Left forelimb (tissue), 1 donor: ENCODE measurements around the gene OR1F1.

Experiments
- DNase-seq: peaks from one replicate; pipeline ENCODE4 v3.0.0-alpha.2; 2018; ENCODE audit warnings: low spot score

The OR1F1 gene

DNA sequence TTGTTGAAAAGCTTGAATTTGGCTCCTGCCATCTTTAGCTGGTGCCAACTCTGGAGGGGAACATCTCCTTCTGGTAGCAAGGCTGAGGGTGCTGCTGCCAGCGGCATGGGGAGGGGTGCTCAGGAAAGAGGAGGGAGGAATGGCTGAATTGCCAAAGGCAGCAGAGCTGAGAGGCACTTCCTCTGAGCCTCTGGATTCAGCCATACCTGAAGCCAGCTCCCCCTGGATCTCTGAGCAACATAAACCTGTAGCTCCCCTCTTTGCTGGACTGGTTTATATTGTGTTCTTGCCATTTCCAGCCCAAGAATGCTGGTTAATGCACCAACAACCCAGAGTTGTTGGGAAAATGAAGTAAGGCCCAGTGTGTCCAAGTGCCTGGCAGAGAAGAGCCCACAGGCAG, 61.0 kb downstream of the OR1F1 start:
- DNase-seq = no peak

GRCh38 chr16:3249451-3249850, 61.4 kb downstream of the OR1F1 start:
- no peak for DNase-seq

DNA sequence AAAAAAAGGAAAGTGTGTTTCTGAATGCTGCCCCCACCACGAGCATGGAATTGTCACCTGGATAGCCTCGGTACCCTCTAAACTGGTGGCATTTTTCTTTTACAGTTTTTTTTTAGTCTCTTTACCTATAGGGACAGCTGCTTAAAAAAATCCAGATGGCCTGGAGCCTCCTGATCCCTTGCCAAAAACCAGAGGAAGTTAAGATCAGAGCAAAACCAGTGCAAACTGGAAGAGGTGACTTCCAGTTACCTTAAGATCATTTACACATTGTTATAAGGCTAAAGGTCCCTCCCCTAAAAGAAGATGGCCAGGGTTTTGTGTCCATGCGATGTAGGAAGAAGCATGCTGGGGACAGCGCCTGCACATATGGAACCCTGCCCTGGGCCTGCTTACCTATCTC, 65.0 kb downstream of the OR1F1 start:
- DNase-seq = no peak

DNA sequence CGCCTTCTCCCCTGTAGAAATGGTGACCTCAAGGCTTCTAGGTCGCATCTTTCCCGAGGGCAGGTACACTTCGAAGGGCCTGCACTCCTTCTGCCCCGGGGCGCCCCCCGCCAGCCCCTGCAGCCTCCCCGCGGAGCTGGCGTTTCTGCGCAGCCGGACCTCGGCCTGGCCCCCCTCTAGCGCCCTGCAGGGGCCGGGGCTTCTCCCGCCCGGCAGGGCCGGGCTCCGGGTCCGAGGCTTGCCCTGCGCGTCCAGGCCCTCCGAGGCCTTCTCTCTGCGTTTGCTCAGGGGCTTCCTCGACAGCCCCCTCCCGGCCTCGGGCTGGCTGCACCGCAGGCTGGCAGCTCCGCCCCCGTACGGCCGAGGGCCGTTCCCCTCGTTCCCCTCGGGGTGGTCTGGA, 66.3 kb downstream of the OR1F1 start:
- DNase-seq = no peak
